PC-9 (cell line): Measurements from ENCODE around the gene NLRC3. TPM values are rescaled to one million over a fixed set of nuclear protein-coding genes. Genes with fewer than 3 reads are reported as not detected.

Source experiments
- BruUV-seq: library from RNA; stranded (reverse); fragments of 400-500 nt; replicated peaks from 2 replicates; lab custom pipeline; 2021; lab: Mats Ljungman, UMichigan
- CTCF ChIA-PET: fragments of 300-600 bp; sonication (Branson Sonifier 250); formaldehyde crosslinking; loops from one replicate; lab custom pipeline; 2022; ENCODE audit warnings: antibody characterized with exemption; lab: Charles Lee
- POLR2A ChIA-PET: fragments of 300-600 bp; sonication (Branson Sonifier 250); formaldehyde crosslinking; loops from one replicate; lab custom pipeline; 2022; ENCODE audit warnings: antibody characterized with exemption; ENCODE audit not compliant: unreplicated experiment; lab: Charles Lee
- DNase-seq, 2 experiments: peaks; one replicate each; pipeline versions ENCODE4 v3.0.0 to v3.0.0-alpha.2; 2015 to 2022; ENCODE audit warnings: mixed read lengths in 1 of 2
- H2AFZ ChIP-seq: fragments of 200-600 bp; sonication (generic); 2 replicates; pipeline ENCODE4 v1.8.1; 2017; ENCODE audit warnings: antibody characterized with exemption
- H3F3A ChIP-seq: fragments of 200-600 bp; sonication (generic); 2 replicates; pipeline ENCODE4 v1.8.1; 2017; ENCODE audit warnings: antibody characterized with exemption, mild to moderate bottlenecking, low read depth; ENCODE audit not compliant: insufficient read depth
- H3K27ac ChIP-seq: fragments of 200-600 bp; sonication (generic); 2 replicates; pipeline ENCODE4 v1.6.1; 2016; ENCODE audit warnings: mixed run types
- H3K27me3 ChIP-seq: fragments of 200-600 bp; sonication (generic); 2 replicates; pipeline ENCODE4 v1.6.1; 2016; ENCODE audit warnings: low read depth, mixed run types; ENCODE audit not compliant: insufficient read depth
- H3K36me3 ChIP-seq: fragments of 200-600 bp; sonication (generic); 2 replicates; pipeline ENCODE4 v1.6.1; 2016; ENCODE audit warnings: low read depth, mixed run types
- H3K4me1 ChIP-seq: fragments of 200-600 bp; sonication (generic); replicated peaks from 2 replicates; pipeline ENCODE4 v1.6.1; 2016; ENCODE audit warnings: mixed run types; ENCODE audit not compliant: insufficient read depth
- H3K4me2 ChIP-seq: fragments of 200-600 bp; sonication (generic); 2 replicates; pipeline ENCODE4 v1.6.1; 2017; ENCODE audit warnings: mixed run types
- H3K4me3 ChIP-seq: fragments of 200-600 bp; sonication (generic); 2 replicates; pipeline ENCODE4 v1.6.1; 2016; ENCODE audit warnings: mixed run types
- H3K79me2 ChIP-seq: fragments of 200-600 bp; sonication (generic); 2 replicates; pipeline ENCODE4 v1.6.1; 2017; ENCODE audit warnings: low read depth, mixed run types
- H3K9me2 ChIP-seq: fragments of 200-600 bp; sonication (generic); 2 replicates; pipeline ENCODE4 v1.8.1; 2017; ENCODE audit warnings: mild to moderate bottlenecking; ENCODE audit not compliant: insufficient read depth
- H3K9me3 ChIP-seq: fragments of 200-600 bp; sonication (generic); 2 replicates; pipeline ENCODE4 v1.8.1; 2016; ENCODE audit warnings: low read depth; ENCODE audit not compliant: insufficient read depth
- H4K20me1 ChIP-seq: fragments of 200-600 bp; sonication (generic); 2 replicates; pipeline ENCODE4 v1.8.1; 2017; ENCODE audit not compliant: insufficient read depth
- CTCF ChIP-seq: fragments of 200-600 bp; sonication (generic); conservative IDR thresholded peaks from 2 replicates; pipeline ENCODE4 v1.6.1; 2017; ENCODE audit warnings: mixed run types, antibody characterized with exemption, mild to moderate bottlenecking, moderate library complexity
- EZH2 ChIP-seq: fragments of 200-600 bp; sonication (generic); IDR thresholded peaks from 2 replicates; pipeline ENCODE4 v1.8.0; 2017; ENCODE audit warnings: antibody characterized with exemption, low read depth
- intact Hi-C: fragments of 100-400 bp; cut with micrococcal nuclease; formaldehyde crosslinking; loops from one replicate; pipeline ENCODE4 v1.10.0; 2022; ENCODE audit not compliant: unreplicated experiment
- total RNA-seq: library from RNA; stranded (reverse); gene quantifications from 2 replicates; pipeline ENCODE4 v1.2.3, GENCODE V29; 2021

Gene NLRC3
- total RNA-seq, 1 experiment from 2014 or later = not detected

GRCh38 chr16:3606441-3606840, 29.2 kb upstream of the NLRC3 start:
- DNase-seq = no peak
- BruUV-seq = no TSS peak
- CTCF ChIA-PET = no interaction called here
- H3F3A ChIP-seq = peaks cover 6% of the 10 kb centered on the region; the same call in 1 of the 2 replicates
- POLR2A ChIA-PET = no interaction called here
- no peaks in the 10 kb centered on the region for H3K9me3 ChIP-seq
- H3K9me2 ChIP-seq = no peaks in the 10 kb centered on the region
- H3K4me3 ChIP-seq = no peak overlapping the region
- intact Hi-C loops = no loop called here
- H3K79me2 ChIP-seq = 0 out of 2 replicates have a peak, but pooled peaks cover 5% of the 10 kb centered on the region
- no peak overlapping the region for H2AFZ ChIP-seq
- no peak for TF ChIP-seq CTCF
- TF ChIP-seq EZH2 = no peak
- H3K4me1 ChIP-seq = peaks cover 9% of the 10 kb centered on the region
- no peaks in the 10 kb centered on the region for H3K27me3 ChIP-seq
- H3K4me2 ChIP-seq = no peak overlapping the region
- H3K36me3 ChIP-seq = no peaks in the 10 kb centered on the region
- no peaks in the 10 kb centered on the region for H4K20me1 ChIP-seq
- no peak overlapping the region for H3K27ac ChIP-seq

GRCh38 chr16:3602320-3602653, 25.1 kb upstream of the NLRC3 start:
- no peaks in the 10 kb centered on the region for H3K36me3 ChIP-seq
- H3F3A ChIP-seq = 0 out of 2 replicates have a peak, but pooled peaks cover 3% of the 10 kb centered on the region
- no peaks in the 10 kb centered on the region for H3K27me3 ChIP-seq
- CTCF ChIA-PET = no interaction called here
- H3K27ac ChIP-seq = no peak overlapping the region
- TF ChIP-seq EZH2 (no peak), CTCF (no peak)
- no peaks in the 10 kb centered on the region for H4K20me1 ChIP-seq
- H3K4me1 ChIP-seq = no peaks in the 10 kb centered on the region
- POLR2A ChIA-PET = interaction anchor here (0.6 kb wide), 1 partner anchor 12 kb away, joined by 3 read pairs; no protein-coding TSS in a partner anchor
- no peaks in the 10 kb centered on the region for H3K79me2 ChIP-seq
- H3K9me2 ChIP-seq = no peaks in the 10 kb centered on the region
- no peak for DNase-seq
- intact Hi-C loops = no loop called here
- no peak overlapping the region for H3K4me3 ChIP-seq
- no peak overlapping the region for H3K4me2 ChIP-seq
- H3K9me3 ChIP-seq = no peaks in the 10 kb centered on the region
- no TSS peak for BruUV-seq
- no peak overlapping the region for H2AFZ ChIP-seq

- Histone ChIP-seq H3K4me2 (no peak overlapping the region), H3F3A (0 out of 2 replicates have a peak, but pooled peaks cover 3% of the 10 kb centered on the region), H2AFZ (no peak overlapping the region), H3K27me3 (no peaks in the 10 kb centered on the region), H3K9me3 (no peaks in the 10 kb centered on the region), H3K4me1 (no peaks in the 10 kb centered on the region), H3K79me2 (no peaks in the 10 kb centered on the region), H3K4me3 (no peak overlapping the region), H3K9me2 (no peaks in the 10 kb centered on the region), H4K20me1 (no peaks in the 10 kb centered on the region), H3K27ac (no peak overlapping the region), H3K36me3 (no peaks in the 10 kb centered on the region)
- TF ChIP-seq EZH2 = no peak
- no peak for TF ChIP-seq CTCF
- POLR2A ChIA-PET = interaction anchor here (0.6 kb wide), 1 partner anchor 12 kb away, joined by 3 read pairs; no protein-coding TSS in a partner anchor
- BruUV-seq = no TSS peak
- CTCF ChIA-PET = no interaction called here
- no peak for DNase-seq
- intact Hi-C loops = no loop called here
Measured at GRCh38 chr16:3601614-3602319, 24.6 kb upstream of the NLRC3 start.
